Measurements from ENCODE around the gene MAP3K13.

GRCh38 chr3:185316740-185317412, 46.1 kb upstream of the MAP3K13 start:
- TF ChIP-seq, protein P1, sequence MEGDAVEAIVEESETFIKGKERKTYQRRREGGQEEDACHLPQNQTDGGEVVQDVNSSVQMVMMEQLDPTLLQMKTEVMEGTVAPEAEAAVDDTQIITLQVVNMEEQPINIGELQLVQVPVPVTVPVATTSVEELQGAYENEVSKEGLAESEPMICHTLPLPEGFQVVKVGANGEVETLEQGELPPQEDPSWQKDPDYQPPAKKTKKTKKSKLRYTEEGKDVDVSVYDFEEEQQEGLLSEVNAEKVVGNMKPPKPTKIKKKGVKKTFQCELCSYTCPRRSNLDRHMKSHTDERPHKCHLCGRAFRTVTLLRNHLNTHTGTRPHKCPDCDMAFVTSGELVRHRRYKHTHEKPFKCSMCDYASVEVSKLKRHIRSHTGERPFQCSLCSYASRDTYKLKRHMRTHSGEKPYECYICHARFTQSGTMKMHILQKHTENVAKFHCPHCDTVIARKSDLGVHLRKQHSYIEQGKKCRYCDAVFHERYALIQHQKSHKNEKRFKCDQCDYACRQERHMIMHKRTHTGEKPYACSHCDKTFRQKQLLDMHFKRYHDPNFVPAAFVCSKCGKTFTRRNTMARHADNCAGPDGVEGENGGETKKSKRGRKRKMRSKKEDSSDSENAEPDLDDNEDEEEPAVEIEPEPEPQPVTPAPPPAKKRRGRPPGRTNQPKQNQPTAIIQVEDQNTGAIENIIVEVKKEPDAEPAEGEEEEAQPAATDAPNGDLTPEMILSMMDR (IDR thresholded peaks at IDR 0.05) = no peak
- TF ChIP-seq POLR2AphosphoS5 (IDR thresholded peaks at IDR 0.05) = no peak
